Measurements from ENCODE around the gene HOXA1.

The HOXA1 gene

DNA sequence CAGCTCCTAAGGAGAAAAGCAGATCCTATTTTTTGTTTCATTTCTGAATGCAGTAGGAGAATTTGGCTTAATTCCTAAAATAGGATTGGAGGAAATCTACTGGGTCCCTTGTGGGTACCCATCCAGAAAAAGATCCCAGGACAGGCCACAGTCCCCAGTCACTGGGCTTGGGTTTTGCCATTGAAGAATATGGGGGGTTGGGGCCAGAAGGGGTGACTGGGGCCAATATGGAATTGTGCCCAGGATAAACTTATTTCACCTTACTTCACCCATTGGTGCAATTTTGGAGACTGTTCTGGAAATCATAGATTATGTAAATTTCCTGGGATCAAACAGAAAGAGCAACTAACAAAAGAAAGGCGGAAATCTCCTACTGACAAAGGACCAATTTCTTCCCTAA is 42.7 kb upstream of the HOXA1 start:
- TF ChIP-seq, protein P1, sequence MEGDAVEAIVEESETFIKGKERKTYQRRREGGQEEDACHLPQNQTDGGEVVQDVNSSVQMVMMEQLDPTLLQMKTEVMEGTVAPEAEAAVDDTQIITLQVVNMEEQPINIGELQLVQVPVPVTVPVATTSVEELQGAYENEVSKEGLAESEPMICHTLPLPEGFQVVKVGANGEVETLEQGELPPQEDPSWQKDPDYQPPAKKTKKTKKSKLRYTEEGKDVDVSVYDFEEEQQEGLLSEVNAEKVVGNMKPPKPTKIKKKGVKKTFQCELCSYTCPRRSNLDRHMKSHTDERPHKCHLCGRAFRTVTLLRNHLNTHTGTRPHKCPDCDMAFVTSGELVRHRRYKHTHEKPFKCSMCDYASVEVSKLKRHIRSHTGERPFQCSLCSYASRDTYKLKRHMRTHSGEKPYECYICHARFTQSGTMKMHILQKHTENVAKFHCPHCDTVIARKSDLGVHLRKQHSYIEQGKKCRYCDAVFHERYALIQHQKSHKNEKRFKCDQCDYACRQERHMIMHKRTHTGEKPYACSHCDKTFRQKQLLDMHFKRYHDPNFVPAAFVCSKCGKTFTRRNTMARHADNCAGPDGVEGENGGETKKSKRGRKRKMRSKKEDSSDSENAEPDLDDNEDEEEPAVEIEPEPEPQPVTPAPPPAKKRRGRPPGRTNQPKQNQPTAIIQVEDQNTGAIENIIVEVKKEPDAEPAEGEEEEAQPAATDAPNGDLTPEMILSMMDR (IDR thresholded peaks at IDR 0.05; ENCODE audit: low read depth, low read length, missing control alignments) = no peak
- DNase-seq (ENCODE audit: low read depth) = no peak
- no peak overlapping the region for H3K4me3 ChIP-seq (ENCODE audit: low read depth, low read length)
- in situ Hi-C loops (cut with HindIII; ENCODE audit: low sequenced_read_pairs) = no loop called here

DNA sequence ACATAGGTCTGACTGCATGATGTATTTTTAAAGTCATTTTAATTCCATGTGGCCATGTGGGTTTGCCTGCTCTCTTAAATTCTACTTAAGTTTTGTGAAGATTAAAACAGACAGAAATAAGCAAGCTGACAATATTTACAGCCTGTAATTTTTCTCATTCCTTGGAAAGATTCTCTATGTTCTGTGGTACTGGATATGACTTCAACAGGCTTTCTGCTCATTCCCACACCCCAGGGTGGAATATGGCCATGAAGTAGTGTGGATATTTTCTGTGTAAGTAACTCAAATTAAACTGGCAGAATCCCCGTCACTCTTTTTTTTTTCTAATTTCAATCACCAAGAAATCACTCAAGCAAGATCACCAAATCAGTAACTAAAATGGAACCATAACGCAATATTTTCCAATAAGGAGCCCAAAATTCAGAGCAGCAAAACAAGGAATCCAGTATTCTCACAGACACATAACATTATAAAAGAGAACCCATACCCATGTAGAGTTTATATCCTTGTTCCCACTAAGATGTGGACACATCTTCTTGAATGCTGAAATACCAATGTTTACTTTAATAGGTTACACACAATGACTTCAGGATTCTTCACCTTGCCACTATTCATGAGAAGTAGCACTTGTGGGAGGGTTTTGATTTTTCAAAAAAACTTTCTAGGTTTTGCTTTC is 42.0 kb upstream of the HOXA1 start:
- DNase-seq (ENCODE audit: low read depth) = no peak
- H3K4me3 ChIP-seq (ENCODE audit: low read depth, low read length) = no peak overlapping the region
- TF ChIP-seq, protein P1 (IDR thresholded peaks at IDR 0.05; ENCODE audit: low read depth, low read length, missing control alignments) = no peak
- in situ Hi-C loops (cut with HindIII; ENCODE audit: low sequenced_read_pairs) = no loop called here

DNA sequence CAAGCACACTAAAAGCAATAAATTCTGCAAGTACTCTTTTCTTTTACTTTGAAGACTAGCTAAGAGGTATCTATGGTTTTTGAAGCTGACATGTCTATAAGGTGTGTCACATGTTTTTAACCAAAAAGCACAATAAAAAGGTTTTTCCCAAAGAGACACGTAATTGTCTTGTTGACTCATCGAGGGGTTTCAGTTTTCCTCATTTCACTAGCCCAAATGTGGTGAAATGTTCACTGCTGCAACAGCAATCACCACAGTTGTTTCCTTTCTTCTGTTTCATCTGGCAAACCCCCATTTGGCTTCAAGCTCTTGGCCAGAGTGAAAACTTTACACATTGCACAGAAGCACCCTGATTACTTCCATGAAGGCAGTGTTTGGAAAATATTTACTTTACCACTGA is 38.6 kb upstream of the HOXA1 start:
- H3K4me3 ChIP-seq (ENCODE audit: low read depth, low read length) = no peak overlapping the region
- DNase-seq (ENCODE audit: low read depth) = peak; percentile 90
- in situ Hi-C loops (cut with HindIII; ENCODE audit: low sequenced_read_pairs) = no loop called here
- TF ChIP-seq, protein P1 (IDR thresholded peaks at IDR 0.05; ENCODE audit: low read depth, low read length, missing control alignments) = no peak

DNA sequence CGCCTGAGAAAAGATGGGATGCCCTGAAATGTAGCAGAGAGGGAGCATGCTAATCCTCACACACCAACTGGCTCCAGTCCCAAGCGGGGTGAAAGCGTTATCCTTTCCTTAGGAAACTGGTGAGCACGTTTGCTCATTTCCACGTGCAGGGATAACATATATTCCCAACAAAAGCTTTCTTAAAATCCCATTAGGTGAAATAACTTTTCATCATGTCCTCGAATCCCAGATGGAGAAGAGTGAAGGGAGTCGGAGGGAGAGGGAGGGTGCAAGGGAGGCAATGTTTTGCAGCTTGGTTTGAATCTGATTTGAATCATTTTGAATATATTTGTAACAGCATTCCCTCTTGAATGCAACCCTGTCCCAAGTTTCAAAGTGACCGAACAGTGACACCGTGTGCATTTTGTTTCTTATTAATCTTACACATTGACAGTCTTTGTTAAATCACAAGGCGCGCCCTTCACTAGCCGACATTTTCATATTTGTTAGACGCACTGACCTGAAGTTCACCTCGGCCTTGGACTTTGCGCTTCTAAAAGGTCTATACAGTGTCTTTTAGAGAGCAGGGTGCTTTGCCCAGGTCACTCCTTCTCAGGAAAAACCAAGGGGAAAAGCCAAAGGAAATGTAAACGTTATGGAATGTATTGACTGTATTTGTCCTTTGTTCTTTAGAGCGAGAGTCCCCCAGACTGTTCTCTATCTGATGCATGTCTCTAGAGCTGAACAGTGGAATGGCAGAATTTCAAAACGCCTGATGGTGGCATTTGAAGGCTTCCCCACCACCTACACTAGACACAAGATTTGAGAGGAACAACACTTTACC is 37.8 kb upstream of the HOXA1 start:
- no peak overlapping the region for H3K4me3 ChIP-seq (ENCODE audit: low read depth, low read length)
- TF ChIP-seq, protein P1 (IDR thresholded peaks at IDR 0.05; ENCODE audit: low read depth, low read length, missing control alignments) = no peak
- DNase-seq (ENCODE audit: low read depth) = no peak
- in situ Hi-C loops (cut with HindIII; ENCODE audit: low sequenced_read_pairs) = no loop called here

DNA sequence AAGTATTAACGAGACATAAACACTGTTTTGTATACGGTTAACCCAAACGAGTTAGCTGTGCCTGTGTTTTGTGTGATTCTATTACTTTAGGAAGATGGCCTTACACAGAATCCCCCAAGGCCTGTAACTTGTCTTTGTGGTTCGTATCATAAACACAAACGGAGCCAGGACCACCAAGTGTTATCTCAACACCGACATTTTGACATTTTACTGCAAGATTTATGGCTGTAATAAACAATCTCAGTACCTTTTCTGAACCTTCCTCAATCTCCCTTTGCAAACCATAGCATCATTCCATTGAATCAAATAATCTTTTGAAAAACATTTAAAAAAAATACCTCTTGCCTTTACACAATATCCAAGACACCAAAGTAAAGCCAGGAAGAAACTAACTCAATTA is 37.2 kb upstream of the HOXA1 start:
- in situ Hi-C loops (cut with HindIII; ENCODE audit: low sequenced_read_pairs) = no loop called here
- no peak for DNase-seq (ENCODE audit: low read depth)
- TF ChIP-seq, protein P1 (IDR thresholded peaks at IDR 0.05; ENCODE audit: low read depth, low read length, missing control alignments) = no peak
- H3K4me3 ChIP-seq (ENCODE audit: low read depth, low read length) = no peak overlapping the region

DNA sequence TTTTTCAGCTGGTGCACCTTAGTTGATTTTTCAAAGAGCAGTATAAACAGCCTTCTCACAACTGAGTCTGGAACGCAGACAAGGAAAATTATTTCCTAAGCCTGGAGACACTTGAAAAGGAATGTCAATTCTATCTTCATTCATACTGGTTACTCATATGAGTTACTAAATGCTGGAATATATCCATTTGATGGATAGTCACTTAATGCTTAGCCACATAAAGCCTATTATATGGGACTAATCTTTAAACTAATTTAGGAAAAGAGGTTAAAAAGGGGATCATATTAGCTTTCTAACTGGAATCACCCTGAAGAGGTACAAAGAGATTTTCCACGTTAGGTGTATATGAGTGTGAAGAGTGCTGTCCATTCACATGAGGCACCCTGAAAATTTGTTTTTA is 36.4 kb upstream of the HOXA1 start:
- DNase-seq (ENCODE audit: low read depth) = no peak
- H3K4me3 ChIP-seq (ENCODE audit: low read depth, low read length) = no peak overlapping the region
- TF ChIP-seq, protein P1 (IDR thresholded peaks at IDR 0.05; ENCODE audit: low read depth, low read length, missing control alignments) = no peak
- in situ Hi-C loops (cut with HindIII; ENCODE audit: low sequenced_read_pairs) = no loop called here

Measured in astrocyte of the cerebellum (primary cell).